ENCODE results near the gene CACNG1.

The CACNG1 gene

GRCh38 chr17:67044016-67044772, at the start of gene CACNG1:
Gene CACNG1, plus strand, starts transcription at chr17:67044554. Its CDS starts 107 bp downstream, at chr17:67044661.
- DNase-seq = no peak

- no peak for DNase-seq
Measured at GRCh38 chr17:66994930-66995535, 49.3 kb upstream of the CACNG1 start.

GRCh38 chr17:66995944-66996343, 48.4 kb upstream of the CACNG1 start:
- DNase-seq = no peak

- no peak for DNase-seq
Measured at GRCh38 chr17:66996926-66997325, 47.4 kb upstream of the CACNG1 start.

- no peak for DNase-seq
Measured at GRCh38 chr17:67003231-67003630, 41.1 kb upstream of the CACNG1 start.

- DNase-seq = no peak
Measured at GRCh38 chr17:67004181-67004580, 40.2 kb upstream of the CACNG1 start.

- no peak for DNase-seq
Measured at GRCh38 chr17:67007266-67007665, 37.1 kb upstream of the CACNG1 start.

GRCh38 chr17:67008101-67008500, 36.3 kb upstream of the CACNG1 start:
- DNase-seq = no peak

GRCh38 chr17:67011527-67012175, 32.7 kb upstream of the CACNG1 start:
- DNase-seq = no peak

- no peak for DNase-seq
Measured at GRCh38 chr17:67013891-67014290, 30.5 kb upstream of the CACNG1 start.

GRCh38 chr17:67015001-67015400, 29.4 kb upstream of the CACNG1 start:
- DNase-seq = no peak

GRCh38 chr17:67016039-67016762, 28.2 kb upstream of the CACNG1 start:
- DNase-seq = no peak

- no peak for DNase-seq
Measured at GRCh38 chr17:67017910-67018309, 26.4 kb upstream of the CACNG1 start.

- no peak for DNase-seq
Measured at GRCh38 chr17:67018471-67019434, 25.6 kb upstream of the CACNG1 start.

- DNase-seq = no peak
Measured at GRCh38 chr17:67019809-67020208, 24.5 kb upstream of the CACNG1 start.

- DNase-seq = no peak
Measured at GRCh38 chr17:67020293-67020766, 24.0 kb upstream of the CACNG1 start.

GRCh38 chr17:67021196-67021595, 23.2 kb upstream of the CACNG1 start:
- no peak for DNase-seq

- no peak for DNase-seq
Measured at GRCh38 chr17:67021743-67022450, 22.5 kb upstream of the CACNG1 start.

- no peak for DNase-seq
Measured at GRCh38 chr17:67022451-67022810, 21.9 kb upstream of the CACNG1 start.

GRCh38 chr17:67024736-67025135, 19.6 kb upstream of the CACNG1 start:
- DNase-seq = no peak

- DNase-seq = no peak
Measured at GRCh38 chr17:67025216-67025792, 19.1 kb upstream of the CACNG1 start.

All from activated CD4-positive, alpha-beta T cell treated with anti-CD3 and anti-CD28 coated beads, Interleukin-2, amount 50 U/mL, for 16 hours (primary cell).